ENCODE data around the gene ZNF214.
"Not testable (repeated sequence)": the region's sequence is repeated elsewhere in the genome, so short reads cannot be mapped to it uniquely, and the experiment has no call there.

The ZNF214 gene

GRCh38 chr11:7014118-7014517, 6.0 kb downstream of the ZNF214 start:
- peaks cover 16% of the 10 kb centered on the region for H3K27me3 Mint-ChIP-seq

GRCh38 chr11:7004482-7004881, 15.7 kb downstream of the ZNF214 start:
- no peak overlapping the region for H3K27ac Mint-ChIP-seq
- no peaks in the 10 kb centered on the region for H3K36me3 Mint-ChIP-seq (ENCODE audit: low read depth)
- H3K4me3 Mint-ChIP-seq: no peak overlapping the region
- H3K4me1 Mint-ChIP-seq (ENCODE audit: low read depth): no peaks in the 10 kb centered on the region
- H3K9me3 Mint-ChIP-seq: no peaks in the 10 kb centered on the region
- peaks cover 21% of the 10 kb centered on the region for H3K27me3 Mint-ChIP-seq

More at GRCh38 chr11:7014118-7014517, 6.0 kb downstream of the ZNF214 start:
- no peak overlapping the region for H3K4me3 Mint-ChIP-seq
- H3K27ac Mint-ChIP-seq: no peak overlapping the region
- H3K36me3 Mint-ChIP-seq (ENCODE audit: low read depth): no peaks in the 10 kb centered on the region
- H3K9me3 Mint-ChIP-seq: no peaks in the 10 kb centered on the region
- no peaks in the 10 kb centered on the region for H3K4me1 Mint-ChIP-seq (ENCODE audit: low read depth)

GRCh38 chr11:6995703-6996102, 24.4 kb downstream of the ZNF214 start:
- no peak overlapping the region for H3K4me3 Mint-ChIP-seq
- no peak overlapping the region for H3K27ac Mint-ChIP-seq
- no peaks in the 10 kb centered on the region for H3K9me3 Mint-ChIP-seq
- H3K36me3 Mint-ChIP-seq (ENCODE audit: low read depth): no peaks in the 10 kb centered on the region
- no peaks in the 10 kb centered on the region for H3K4me1 Mint-ChIP-seq (ENCODE audit: low read depth)
- H3K27me3 Mint-ChIP-seq: peaks cover 10% of the 10 kb centered on the region

GRCh38 chr11:6992457-6993417, 27.4 kb downstream of the ZNF214 start:
- H3K4me1 Mint-ChIP-seq (ENCODE audit: low read depth): no peaks in the 10 kb centered on the region
- no peak overlapping the region for H3K27ac Mint-ChIP-seq
- no peaks in the 10 kb centered on the region for H3K36me3 Mint-ChIP-seq (ENCODE audit: low read depth)
- H3K4me3 Mint-ChIP-seq: no peak overlapping the region
- no peaks in the 10 kb centered on the region for H3K9me3 Mint-ChIP-seq
- peaks cover 1% of the 10 kb centered on the region for H3K27me3 Mint-ChIP-seq

GRCh38 chr11:6992026-6992425, 28.1 kb downstream of the ZNF214 start:
- H3K27me3 Mint-ChIP-seq: no peaks in the 10 kb centered on the region
- no peaks in the 10 kb centered on the region for H3K9me3 Mint-ChIP-seq
- H3K27ac Mint-ChIP-seq: no peak overlapping the region
- H3K36me3 Mint-ChIP-seq (ENCODE audit: low read depth): no peaks in the 10 kb centered on the region
- H3K4me1 Mint-ChIP-seq (ENCODE audit: low read depth): no peaks in the 10 kb centered on the region
- no peak overlapping the region for H3K4me3 Mint-ChIP-seq

- Mint-ChIP-seq H3K4me1 (ENCODE audit: low read depth) (no peaks in the 10 kb centered on the region), H3K4me3 (no peak overlapping the region), H3K27me3 (no peaks in the 10 kb centered on the region), H3K9me3 (no peaks in the 10 kb centered on the region), H3K27ac (no peak overlapping the region), H3K36me3 (ENCODE audit: low read depth) (no peaks in the 10 kb centered on the region)
Measured at GRCh38 chr11:6991227-6991626, 28.9 kb downstream of the ZNF214 start.

- H3K36me3 Mint-ChIP-seq (ENCODE audit: low read depth): no peaks in the 10 kb centered on the region
- no peaks in the 10 kb centered on the region for H3K4me1 Mint-ChIP-seq (ENCODE audit: low read depth)
- no peak overlapping the region for H3K27ac Mint-ChIP-seq
- no peaks in the 10 kb centered on the region for H3K9me3 Mint-ChIP-seq
- H3K4me3 Mint-ChIP-seq: no peak overlapping the region
- no peaks in the 10 kb centered on the region for H3K27me3 Mint-ChIP-seq
Measured at GRCh38 chr11:6988506-6988905, 31.6 kb downstream of the ZNF214 start.

- Mint-ChIP-seq H3K4me3 (no peak overlapping the region), H3K36me3 (ENCODE audit: low read depth) (no peaks in the 10 kb centered on the region), H3K4me1 (ENCODE audit: low read depth) (no peaks in the 10 kb centered on the region), H3K9me3 (no peaks in the 10 kb centered on the region), H3K27ac (no peak overlapping the region), H3K27me3 (no peaks in the 10 kb centered on the region)
Measured at GRCh38 chr11:6986487-6986886, 33.7 kb downstream of the ZNF214 start.

GRCh38 chr11:6979365-6979764, 40.8 kb downstream of the ZNF214 start:
- Mint-ChIP-seq H3K4me3 (no peak overlapping the region), H3K36me3 (ENCODE audit: low read depth) (no peaks in the 10 kb centered on the region), H3K27ac (no peak overlapping the region), H3K4me1 (ENCODE audit: low read depth) (no peaks in the 10 kb centered on the region), H3K27me3 (peaks cover 3% of the 10 kb centered on the region), H3K9me3 (no peaks in the 10 kb centered on the region)

GRCh38 chr11:6969854-6970253, 50.3 kb downstream of the ZNF214 start:
- not testable (repeated sequence) for H3K4me3 Mint-ChIP-seq; H3K4me1 Mint-ChIP-seq (ENCODE audit: low read depth); H3K27ac Mint-ChIP-seq; H3K27me3 Mint-ChIP-seq; H3K9me3 Mint-ChIP-seq; H3K36me3 Mint-ChIP-seq (ENCODE audit: low read depth)

GRCh38 chr11:6968816-6969215, 51.3 kb downstream of the ZNF214 start:
- H3K36me3 Mint-ChIP-seq (ENCODE audit: low read depth): no peaks in the 10 kb centered on the region
- peaks cover 4% of the 10 kb centered on the region for H3K27me3 Mint-ChIP-seq
- H3K4me3 Mint-ChIP-seq: no peak overlapping the region
- H3K27ac Mint-ChIP-seq: no peak overlapping the region
- no peaks in the 10 kb centered on the region for H3K9me3 Mint-ChIP-seq
- no peaks in the 10 kb centered on the region for H3K4me1 Mint-ChIP-seq (ENCODE audit: low read depth)

GRCh38 chr11:6962673-6963072, 57.5 kb downstream of the ZNF214 start:
- no peak overlapping the region for H3K4me3 Mint-ChIP-seq
- H3K27me3 Mint-ChIP-seq: no peaks in the 10 kb centered on the region
- no peaks in the 10 kb centered on the region for H3K4me1 Mint-ChIP-seq (ENCODE audit: low read depth)
- H3K36me3 Mint-ChIP-seq (ENCODE audit: low read depth): no peaks in the 10 kb centered on the region
- H3K9me3 Mint-ChIP-seq: no peaks in the 10 kb centered on the region
- no peak overlapping the region for H3K27ac Mint-ChIP-seq

- Mint-ChIP-seq H3K9me3 (no peaks in the 10 kb centered on the region), H3K4me1 (ENCODE audit: low read depth) (no peaks in the 10 kb centered on the region), H3K36me3 (ENCODE audit: low read depth) (no peaks in the 10 kb centered on the region), H3K27me3 (no peaks in the 10 kb centered on the region), H3K27ac (no peak overlapping the region), H3K4me3 (no peak overlapping the region)
Measured at GRCh38 chr11:6962141-6962540, 58.0 kb downstream of the ZNF214 start.

GRCh38 chr11:6954248-6954647, 65.9 kb downstream of the ZNF214 start:
- H3K9me3 Mint-ChIP-seq; H3K27me3 Mint-ChIP-seq; H3K4me3 Mint-ChIP-seq; H3K36me3 Mint-ChIP-seq (ENCODE audit: low read depth); H3K4me1 Mint-ChIP-seq (ENCODE audit: low read depth); H3K27ac Mint-ChIP-seq: not testable (repeated sequence)

Measured in stimulated activated naive CD8-positive, alpha-beta T cell treated with anti-CD3 and anti-CD28 coated beads, Interleukin-15, Interleukin-2, amounts not matched to agents 100 ng/mL and 50 ng/mL, for 24 hours (primary cell).